Fibroblast of skin of scalp (primary cell): ENCODE measurements around the gene EDC3.
"Not testable (repeated sequence)": the region's sequence is repeated elsewhere in the genome, so short reads cannot be mapped to it uniquely, and the experiment has no call there.

Source experiments
- DNase-seq: peaks from one replicate; pipeline ENCODE4 v3.0.0-alpha.2; 2013

Gene EDC3

GRCh38 chr15:74651242-74651741 is 44.5 kb downstream of the EDC3 start:
- no peak for DNase-seq

- no peak for DNase-seq
Observed at GRCh38 chr15:74648051-74648842, 47.6 kb downstream of the EDC3 start.

GRCh38 chr15:74646480-74646879 is 49.3 kb downstream of the EDC3 start:
- no peak for DNase-seq

GRCh38 chr15:74643665-74644204 is 52.1 kb downstream of the EDC3 start:
- no peak for DNase-seq

GRCh38 chr15:74642734-74643664 is 52.8 kb downstream of the EDC3 start:
- peak; percentile 63 for DNase-seq

- no peak for DNase-seq
Observed at GRCh38 chr15:74642348-74642733, 53.5 kb downstream of the EDC3 start.

GRCh38 chr15:74641151-74641550 is 54.7 kb downstream of the EDC3 start:
- DNase-seq: no peak

- DNase-seq: no peak
Observed at GRCh38 chr15:74636984-74637383, 58.8 kb downstream of the EDC3 start.

GRCh38 chr15:74635228-74635627 is 60.6 kb downstream of the EDC3 start:
- DNase-seq: peak; percentile 60

GRCh38 chr15:74633781-74634180 is 62.0 kb downstream of the EDC3 start:
- no peak for DNase-seq

- no peak for DNase-seq
Observed at GRCh38 chr15:74632601-74633000, 63.2 kb downstream of the EDC3 start.

GRCh38 chr15:74631935-74632560 is 63.8 kb downstream of the EDC3 start:
- peak; percentile 43 for DNase-seq

GRCh38 chr15:74631408-74631807 is 64.4 kb downstream of the EDC3 start:
- DNase-seq: no peak

- no peak for DNase-seq
Observed at GRCh38 chr15:74631087-74631385, 64.8 kb downstream of the EDC3 start.

GRCh38 chr15:74630284-74631086 is 65.3 kb downstream of the EDC3 start:
- DNase-seq: peak; percentile 13

GRCh38 chr15:74629696-74630095 is 66.1 kb downstream of the EDC3 start:
- not testable (repeated sequence) for DNase-seq

- no peak for DNase-seq
Observed at GRCh38 chr15:74628949-74629348, 66.9 kb downstream of the EDC3 start.

GRCh38 chr15:74628199-74628598 is 67.6 kb downstream of the EDC3 start:
- no peak for DNase-seq

- no peak for DNase-seq
Observed at GRCh38 chr15:74627766-74628165, 68.1 kb downstream of the EDC3 start.

- DNase-seq: no peak
Observed at GRCh38 chr15:74626752-74627692, 68.8 kb downstream of the EDC3 start.

GRCh38 chr15:74626336-74626735 is 69.5 kb downstream of the EDC3 start:
- no peak for DNase-seq
